ENCODE results near the gene DCAF17.

- TF ChIP-seq POLR2A (IDR thresholded peaks at IDR 0.05; ENCODE audit: low read length): no peak
- TF ChIP-seq GATA1 (IDR thresholded peaks at IDR 0.05; ENCODE audit: low read depth, low read length): no peak
Observed at GRCh38 chr2:171433763-171434012, 338 bp upstream of the DCAF17 start, which contains the start of gene METTL8.

All from erythroblast (primary cell).